Tibial nerve (tissue), 4 donors: ENCODE results near the gene C14orf119. TPM values are rescaled to one million over a fixed set of nuclear protein-coding genes. Genes with fewer than 3 reads are reported as not detected.

Experiments used
- DNase-seq, 2 donors: peaks; one replicate each; pipeline ENCODE4 v3.0.0-alpha.2; 2019; ENCODE audit warnings: low spot score in 2 of 2
- H3K27ac ChIP-seq, 4 donors: fragments of 200-600 bp; sonication (generic) in 3 of 4; one replicate each; pipeline ENCODE4 v1.5.1; 2017 to 2019; ENCODE audit warnings: mild to moderate bottlenecking in 1 of 4
- H3K27me3 ChIP-seq, 2 donors: fragments of 200-600 bp; sonication (generic) in 1 of 2; one replicate each; pipeline versions ENCODE4 v1.5.1 to v1.6.0; 2017 to 2019
- H3K36me3 ChIP-seq, 3 donors: fragments of 200-600 bp; sonication (generic); one replicate each; pipeline ENCODE4 v1.5.1; 2018 to 2019
- H3K4me1 ChIP-seq, 4 donors: fragments of 200-600 bp; sonication (generic) in 3 of 4; one replicate each; pipeline ENCODE4 v1.5.1; 2017 to 2019
- H3K4me3 ChIP-seq, 4 donors: fragments of 200-600 bp; sonication (generic) in 3 of 4; one replicate each; pipeline ENCODE4 v1.5.1; 2017 to 2019; ENCODE audit warnings: mild to moderate bottlenecking in 1 of 4, moderate library complexity in 1 of 4
- H3K9me3 ChIP-seq, 4 donors: fragments of 200-600 bp; sonication (generic) in 3 of 4; one replicate each; pipeline ENCODE4 v1.5.1; 2017 to 2019
- EP300 ChIP-seq, 2 donors: sonication (generic); formaldehyde crosslinking; IDR thresholded peaks; one replicate each; pipeline ENCODE4 v1.6.1; 2017; ENCODE audit warnings: antibody characterized with exemption in 2 of 2, mild to moderate bottlenecking in 1 of 2
- POLR2A ChIP-seq, 2 donors: fragments of 450-650 bp; IDR thresholded peaks; one replicate each; pipeline ENCODE4 v1.6.1; 2017; ENCODE audit warnings: antibody characterized with exemption in 2 of 2, mild to moderate bottlenecking in 2 of 2, moderate library complexity in 2 of 2
- WGBS, 2 donors: methylation state at CpG; one replicate each; pipeline ENCODE4 v1.1.5; 2018; 5-methylcytosine and 5-hydroxymethylcytosine counted together
- total RNA-seq, 4 donors: library from RNA; depleted of rRNA; stranded (reverse); fragments of >200 nt; gene quantifications; one replicate each; pipeline ENCODE4 v1.1.0, GENCODE V29; 2016
- TF ChIP-seq, protein P1 (sequence below), 5 experiments: fragments of 200-600 bp in 3 of 5; fragments of 450-650 bp in 2 of 5; sonication (generic) in 3 of 5; IDR thresholded peaks; one replicate each; pipeline ENCODE4 v1.5.1; 2016 to 2019; ENCODE audit warnings: antibody characterized with exemption in 5 of 5, mild to moderate bottlenecking in 3 of 5, moderate library complexity in 2 of 5

Gene C14orf119
- total RNA-seq, 4 donors from 2014 or later = 15.5 to 35.1 (median 21.7) TPM

DNA sequence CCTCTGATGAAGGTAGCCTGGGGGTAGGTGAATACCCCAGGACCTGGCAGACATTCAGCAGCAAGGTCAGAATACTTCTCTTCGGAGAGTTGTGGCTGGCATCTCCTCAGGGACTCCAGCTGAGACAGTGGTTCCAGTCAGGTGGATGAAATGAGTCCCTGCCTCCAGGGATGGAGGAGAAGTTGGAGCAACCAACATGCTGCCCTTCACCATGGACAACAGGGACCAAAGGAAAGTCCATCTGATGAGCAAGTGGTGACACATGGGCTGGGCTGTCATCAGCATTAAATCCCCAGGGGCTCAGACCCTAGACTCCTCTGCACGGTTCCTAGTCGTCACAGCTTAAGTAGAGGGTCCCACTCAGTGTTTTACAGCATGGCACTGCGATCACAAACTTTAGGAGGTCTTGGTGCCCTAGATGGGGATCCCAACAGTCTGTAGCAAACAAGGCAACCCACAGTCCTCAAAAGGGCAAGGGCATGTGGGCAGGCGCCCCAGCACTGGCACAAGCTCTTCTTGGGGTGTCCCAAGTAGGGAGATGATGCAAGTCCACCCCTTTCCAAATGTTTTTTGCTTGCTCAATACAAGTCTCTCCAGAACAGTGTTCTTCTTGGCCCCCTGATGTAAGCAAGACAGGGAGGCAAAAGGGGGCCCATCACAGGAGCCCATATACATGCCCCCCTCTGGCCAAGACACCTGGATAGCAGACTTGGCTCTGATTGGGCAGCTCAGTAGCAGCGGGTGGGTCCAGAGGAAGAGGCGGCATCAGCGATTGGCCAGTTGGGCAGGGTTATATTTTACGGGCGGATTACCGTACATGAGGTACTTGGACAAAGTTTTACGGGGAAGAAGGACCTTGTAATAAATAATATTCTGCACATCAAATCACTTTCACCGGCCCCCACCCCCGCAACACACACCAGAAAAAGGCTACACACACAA is 27.2 kb upstream of the C14orf119 start:
- TF ChIP-seq EP300 (IDR thresholded peaks at IDR 0.05) (no peak), POLR2A (IDR thresholded peaks at IDR 0.05) (no peak)
- TF ChIP-seq, protein P1, sequence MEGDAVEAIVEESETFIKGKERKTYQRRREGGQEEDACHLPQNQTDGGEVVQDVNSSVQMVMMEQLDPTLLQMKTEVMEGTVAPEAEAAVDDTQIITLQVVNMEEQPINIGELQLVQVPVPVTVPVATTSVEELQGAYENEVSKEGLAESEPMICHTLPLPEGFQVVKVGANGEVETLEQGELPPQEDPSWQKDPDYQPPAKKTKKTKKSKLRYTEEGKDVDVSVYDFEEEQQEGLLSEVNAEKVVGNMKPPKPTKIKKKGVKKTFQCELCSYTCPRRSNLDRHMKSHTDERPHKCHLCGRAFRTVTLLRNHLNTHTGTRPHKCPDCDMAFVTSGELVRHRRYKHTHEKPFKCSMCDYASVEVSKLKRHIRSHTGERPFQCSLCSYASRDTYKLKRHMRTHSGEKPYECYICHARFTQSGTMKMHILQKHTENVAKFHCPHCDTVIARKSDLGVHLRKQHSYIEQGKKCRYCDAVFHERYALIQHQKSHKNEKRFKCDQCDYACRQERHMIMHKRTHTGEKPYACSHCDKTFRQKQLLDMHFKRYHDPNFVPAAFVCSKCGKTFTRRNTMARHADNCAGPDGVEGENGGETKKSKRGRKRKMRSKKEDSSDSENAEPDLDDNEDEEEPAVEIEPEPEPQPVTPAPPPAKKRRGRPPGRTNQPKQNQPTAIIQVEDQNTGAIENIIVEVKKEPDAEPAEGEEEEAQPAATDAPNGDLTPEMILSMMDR (IDR thresholded peaks at IDR 0.05) = no peak
- peaks cover 5 to 67% (median 29%) of the 10 kb centered on the region in 3 donors for H3K36me3 ChIP-seq
- 72 to 75% methylated on average over 14 of the region's 14 CpGs for WGBS, 2 donors
- no peak overlapping the region for H3K4me3 ChIP-seq
- peaks cover 0 to 45% (median 22%) of the 10 kb centered on the region in 4 donors for H3K4me1 ChIP-seq
- H3K27ac ChIP-seq = peak overlapping the region in 1 of 4 donors; percentile 17
- DNase-seq = no peak
- no peaks in the 10 kb centered on the region for H3K9me3 ChIP-seq
- H3K27me3 ChIP-seq = no peaks in the 10 kb centered on the region

DNA sequence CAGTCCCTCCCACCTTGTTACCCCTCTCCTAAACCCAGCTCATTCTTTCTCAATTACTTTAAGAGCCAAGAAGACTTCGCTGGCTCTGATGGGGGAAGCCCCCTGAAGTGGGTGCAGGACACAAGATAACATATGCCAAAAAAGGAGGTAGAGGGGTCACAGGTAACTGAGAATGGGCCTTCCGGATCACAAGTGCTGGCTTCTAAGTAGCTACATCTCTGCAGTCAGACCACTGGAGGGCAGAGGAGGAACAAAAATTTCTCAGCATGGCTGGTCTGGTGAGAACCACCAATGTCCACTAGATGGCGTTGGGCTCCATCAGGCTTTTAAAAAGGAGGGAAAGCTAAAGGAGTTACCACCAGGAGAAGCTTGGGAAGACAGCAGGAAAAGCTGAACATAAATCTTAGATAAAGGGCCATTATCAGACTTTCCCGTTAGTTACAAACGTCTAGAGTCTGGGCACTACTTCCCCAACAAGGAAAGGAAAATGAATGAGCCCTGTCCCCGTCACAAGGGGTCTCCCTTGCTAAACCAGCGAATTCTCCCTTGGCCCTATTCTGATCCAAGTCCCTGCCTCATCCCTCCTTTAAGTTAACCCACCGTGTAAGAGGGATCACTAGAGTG is 26.4 kb upstream of the C14orf119 start:
- peaks cover 0 to 45% (median 22%) of the 10 kb centered on the region in 4 donors for H3K4me1 ChIP-seq
- DNase-seq = peak; percentile 53 to 89
- TF ChIP-seq EP300 (IDR thresholded peaks at IDR 0.05) (no peak), POLR2A (IDR thresholded peaks at IDR 0.05) (no peak)
- TF ChIP-seq, protein P1 (IDR thresholded peaks at IDR 0.05) = peak; percentile 93 to 97 (median 95)
- H3K27ac ChIP-seq = peak overlapping the region in 1 of 4 donors; percentile 17
- WGBS, 2 donors = 27 to 29% methylated on average over 8 of the region's 8 CpGs
- H3K9me3 ChIP-seq = no peaks in the 10 kb centered on the region
- peaks cover 5 to 67% (median 21%) of the 10 kb centered on the region in 3 donors for H3K36me3 ChIP-seq
- H3K4me3 ChIP-seq = no peak overlapping the region
- H3K27me3 ChIP-seq = no peaks in the 10 kb centered on the region

DNA sequence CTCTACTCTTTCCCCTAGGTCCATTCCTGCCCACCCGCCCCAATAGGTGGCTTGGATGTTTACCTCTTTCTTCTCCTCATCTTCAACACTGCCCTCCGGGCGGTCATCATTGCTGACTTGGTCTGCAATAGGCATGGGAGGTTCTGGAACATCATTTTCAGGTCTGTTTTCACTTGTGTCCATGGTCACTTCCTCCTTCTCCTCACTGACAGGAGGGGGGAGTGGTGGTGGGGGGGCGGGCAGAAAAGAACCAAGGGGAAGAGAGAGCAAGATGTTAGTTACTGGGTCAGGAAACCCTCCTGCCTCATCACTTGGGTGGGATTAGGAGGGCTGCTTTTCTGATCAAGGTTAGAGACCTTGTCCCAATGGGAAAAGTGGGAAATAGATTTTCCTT is 25.9 kb upstream of the C14orf119 start:
- Histone ChIP-seq H3K4me1 (peaks cover 0 to 45% (median 22%) of the 10 kb centered on the region in 4 donors), H3K27ac (no peak overlapping the region), H3K36me3 (peaks cover 0 to 67% (median 16%) of the 10 kb centered on the region in 3 donors), H3K4me3 (no peak overlapping the region), H3K9me3 (no peaks in the 10 kb centered on the region), H3K27me3 (no peaks in the 10 kb centered on the region)
- no peak for TF ChIP-seq EP300 (IDR thresholded peaks at IDR 0.05)
- TF ChIP-seq, protein P1 (IDR thresholded peaks at IDR 0.05) = no peak
- TF ChIP-seq POLR2A (IDR thresholded peaks at IDR 0.05) = no peak
- 80 to 83% methylated on average over 4 of the region's 4 CpGs for WGBS, 2 donors
- no peak for DNase-seq

DNA sequence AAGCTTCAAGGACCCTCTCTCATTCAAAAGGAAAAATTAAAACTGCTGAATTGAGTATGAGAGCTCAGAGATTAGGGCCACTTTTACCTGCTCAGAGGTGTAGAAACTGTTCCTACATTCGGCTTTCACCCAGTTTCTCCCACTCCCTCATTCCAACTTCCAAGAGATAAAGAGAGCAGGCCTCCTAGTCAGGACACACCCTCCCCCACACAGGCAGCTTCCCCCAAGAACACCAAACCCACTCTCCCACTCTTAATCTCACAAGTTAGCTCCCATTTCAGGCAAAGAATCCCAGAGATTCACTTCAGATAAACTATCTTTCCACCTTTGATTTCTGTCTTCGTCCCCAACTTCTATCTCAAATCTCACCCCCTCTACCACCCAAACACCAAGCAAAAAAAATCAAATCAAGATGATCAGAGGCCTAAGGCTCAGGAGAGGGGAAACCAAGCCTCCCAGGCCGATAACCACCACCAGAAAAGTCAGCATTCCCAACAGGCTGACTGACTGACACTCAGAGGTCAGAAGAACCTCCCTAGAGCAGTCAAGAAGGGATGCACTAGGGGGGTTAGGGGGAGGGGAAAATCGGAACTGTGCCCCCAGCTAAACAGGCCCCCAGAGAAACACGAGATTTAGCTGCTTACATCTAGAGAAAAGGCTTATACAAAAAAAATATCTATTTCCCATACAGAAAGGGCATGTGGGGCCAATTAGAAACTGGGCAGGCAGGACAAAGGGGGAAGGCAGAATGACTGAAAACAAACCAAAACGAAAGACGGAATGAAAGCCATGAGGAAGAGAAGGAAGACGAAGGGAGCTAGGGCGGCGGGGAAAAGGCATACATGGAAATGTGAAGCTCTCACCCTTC is 24.8 kb upstream of the C14orf119 start:
- H3K4me3 ChIP-seq = peak overlapping the region; percentile 41 to 68 (median 60)
- WGBS, 2 donors = 6 to 8% methylated on average over 10 of the region's 10 CpGs
- H3K36me3 ChIP-seq = peaks cover 0 to 67% (median 13%) of the 10 kb centered on the region in 3 donors
- peaks cover 0 to 45% (median 22%) of the 10 kb centered on the region in 4 donors for H3K4me1 ChIP-seq
- TF ChIP-seq POLR2A (IDR thresholded peaks at IDR 0.05) = no peak
- no peaks in the 10 kb centered on the region for H3K9me3 ChIP-seq
- no peak for DNase-seq
- peak overlapping the region; percentile 69 to 91 (median 80) for H3K27ac ChIP-seq
- no peaks in the 10 kb centered on the region for H3K27me3 ChIP-seq
